Activated T-cell treated with anti-CD3 and anti-CD28 coated beads for 4 hours (primary cell): ENCODE data around the gene AKAP11.

Experiments
- DNase-seq: peaks from one replicate; pipeline ENCODE4 v3.0.0-alpha.2; 2020

Gene AKAP11

DNA sequence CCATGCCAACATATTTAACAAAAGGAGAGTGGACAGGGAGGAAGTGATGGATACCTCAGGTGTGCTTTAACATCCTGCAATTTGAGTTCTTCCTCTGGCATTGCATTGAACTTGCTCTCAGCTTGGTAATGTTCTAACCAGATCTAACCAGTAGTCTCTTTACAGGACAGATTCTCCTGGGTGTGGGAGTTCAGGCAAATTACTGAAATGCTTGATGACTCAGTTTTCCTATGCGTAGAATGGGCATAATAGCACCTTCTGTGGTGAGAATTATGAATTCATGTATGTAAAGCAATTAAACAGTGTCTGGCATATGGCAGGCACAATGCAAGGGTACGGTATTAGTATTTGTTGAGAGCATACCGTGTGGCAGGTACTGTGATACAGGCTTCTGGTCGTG, 3.6 kb downstream of the AKAP11 start:
- DNase-seq = no peak

DNA sequence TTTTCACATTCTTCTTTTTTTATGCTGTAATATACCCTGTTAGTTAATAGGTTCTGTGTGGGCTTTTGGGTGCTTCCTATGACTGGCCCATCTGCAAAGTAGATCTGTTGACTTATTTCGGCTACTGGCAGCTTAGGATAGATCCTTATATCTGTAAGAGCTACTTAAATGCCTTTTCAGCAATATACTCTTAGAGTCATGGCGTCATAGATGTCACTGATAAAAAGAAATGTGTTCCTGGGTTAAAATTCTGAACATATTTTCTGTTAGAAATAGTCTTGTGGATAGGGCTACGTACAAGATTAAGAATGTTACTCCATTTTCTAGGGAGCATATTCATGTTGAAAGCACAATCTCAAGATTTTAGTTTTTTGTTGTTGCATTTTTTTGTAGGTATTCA, 4.7 kb downstream of the AKAP11 start:
- no peak for DNase-seq

DNA sequence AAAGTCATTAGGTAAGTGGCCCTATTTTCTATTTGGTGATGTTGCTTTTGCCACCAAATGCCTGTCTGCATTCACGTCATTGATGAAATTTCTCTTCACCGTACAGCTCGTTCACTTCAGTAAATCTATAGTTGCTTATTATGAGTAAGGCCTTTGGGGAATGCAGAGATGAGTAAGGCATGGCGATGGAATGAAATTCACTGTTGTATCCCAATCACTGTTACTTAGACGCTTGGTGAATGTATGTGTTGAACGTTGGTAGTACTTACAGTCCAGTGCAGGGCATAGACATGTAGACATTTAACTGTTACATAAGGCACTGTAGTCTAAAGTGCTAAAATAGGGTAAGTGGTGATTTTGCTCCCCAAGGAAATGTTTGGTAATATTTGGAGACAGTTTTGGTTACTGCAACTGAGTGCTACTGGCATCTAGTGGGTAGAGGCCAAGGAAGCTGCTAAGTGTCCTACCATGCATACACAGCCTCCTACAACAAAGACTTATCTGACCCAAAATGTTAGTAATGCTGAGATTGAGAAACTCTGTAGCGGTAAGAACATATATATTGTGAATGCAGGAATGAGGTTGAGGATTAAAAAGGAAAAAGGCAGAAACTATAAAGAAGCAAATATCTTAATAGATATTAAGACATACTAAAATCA, 5.8 kb downstream of the AKAP11 start:
- no peak for DNase-seq

DNA sequence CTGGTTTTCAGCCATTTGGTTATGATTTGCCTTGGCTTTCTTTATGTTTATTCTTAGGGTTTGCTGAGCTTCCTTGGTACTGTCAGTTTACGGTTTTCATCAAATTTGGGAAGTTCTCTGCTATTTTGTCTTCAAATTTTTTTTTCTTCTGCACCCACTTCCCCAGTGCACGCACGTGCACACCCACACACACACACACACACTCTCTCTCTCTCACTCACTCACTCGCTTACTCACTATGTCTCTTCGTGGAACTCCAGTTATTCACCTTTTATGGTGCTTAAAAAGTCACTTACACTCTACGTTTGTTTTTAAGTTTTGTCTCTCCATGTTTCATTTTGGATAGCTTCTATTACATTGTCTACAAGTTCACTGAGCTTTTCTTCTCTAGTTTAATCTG, 7.1 kb downstream of the AKAP11 start:
- no peak for DNase-seq

DNA sequence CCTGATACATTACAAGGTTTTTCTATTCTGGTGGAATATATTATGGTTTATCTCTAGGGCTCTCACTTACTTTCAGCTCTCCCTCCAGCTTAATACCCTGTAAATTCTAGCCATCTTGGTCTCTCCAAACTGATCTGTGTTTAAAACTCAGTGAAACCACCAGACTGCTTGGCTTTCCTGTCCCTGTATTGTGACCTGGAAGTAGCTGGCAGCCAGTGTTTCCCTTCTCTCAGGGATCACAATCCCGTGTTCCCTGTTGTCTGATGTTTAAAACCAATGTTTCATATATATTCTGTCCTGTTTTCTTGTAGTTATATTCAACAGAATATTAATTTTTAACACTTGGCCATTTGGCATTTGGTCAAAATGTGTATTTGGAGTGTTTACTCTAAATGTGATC, 8.0 kb downstream of the AKAP11 start:
- DNase-seq = no peak

DNA sequence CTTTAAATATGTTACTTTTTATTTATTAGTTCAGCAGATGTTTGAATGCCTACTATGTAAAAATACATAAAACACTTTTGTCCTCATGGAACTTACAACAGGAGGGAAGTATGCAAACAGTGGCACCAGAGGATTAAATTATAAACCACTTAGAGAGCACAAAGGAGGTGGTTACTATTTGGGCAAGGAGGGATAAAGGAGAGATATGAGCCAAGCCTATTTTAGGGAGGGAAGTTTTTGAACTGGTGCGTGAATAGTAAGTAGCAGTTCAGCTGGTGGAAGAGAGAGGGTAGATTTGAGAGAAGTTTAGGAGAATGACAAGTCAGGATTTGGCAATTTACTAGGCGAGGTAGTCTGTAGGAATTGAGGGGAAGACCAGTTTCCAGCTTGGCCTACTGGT, 8.6 kb downstream of the AKAP11 start:
- DNase-seq = no peak

- DNase-seq = no peak
Observed at GRCh38 chr13:42283574-42283973, 11.6 kb downstream of the AKAP11 start.

GRCh38 chr13:42284068-42284467, 12.1 kb downstream of the AKAP11 start:
- no peak for DNase-seq

GRCh38 chr13:42298392-42298791, 26.4 kb downstream of the AKAP11 start:
- no peak for DNase-seq

DNA sequence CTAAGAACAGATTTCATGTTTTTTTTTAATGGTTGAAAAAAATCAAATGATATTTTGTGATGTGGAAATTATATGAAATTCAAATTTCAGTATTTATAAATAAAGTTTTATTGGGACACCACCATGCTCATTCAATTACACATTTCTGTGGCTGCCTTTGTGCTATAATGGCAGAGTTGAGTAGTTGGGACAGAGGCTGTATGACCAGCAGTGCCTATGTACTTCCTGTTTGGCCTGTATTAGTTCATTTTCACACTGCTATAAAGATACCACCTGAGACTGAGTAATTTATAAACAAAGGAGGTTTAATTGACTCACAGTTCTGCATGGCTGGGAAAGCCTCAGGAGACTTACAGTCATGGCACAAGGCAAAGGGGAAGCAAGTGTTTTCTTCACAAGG, 33.6 kb downstream of the AKAP11 start:
- no peak for DNase-seq

DNA sequence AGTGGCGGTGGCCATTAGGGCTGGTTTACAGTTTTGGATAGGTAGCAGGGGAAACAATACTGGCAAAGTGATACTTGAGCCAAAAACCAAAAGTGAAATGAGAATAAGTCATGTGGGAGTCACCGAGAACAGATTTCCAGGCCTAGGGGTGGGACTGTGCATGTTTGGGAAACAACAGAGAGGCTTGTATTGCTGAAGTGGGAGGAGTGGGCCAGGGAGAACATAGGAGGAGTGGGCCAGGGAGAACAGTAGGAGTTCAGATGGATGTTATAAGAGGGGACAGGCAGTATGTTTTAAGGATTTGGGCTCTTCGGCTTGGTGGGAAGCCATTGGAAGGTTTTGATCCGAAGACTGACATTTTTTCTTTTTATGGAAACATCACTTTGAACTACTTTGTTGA, 35.5 kb downstream of the AKAP11 start:
- DNase-seq = no peak

DNA sequence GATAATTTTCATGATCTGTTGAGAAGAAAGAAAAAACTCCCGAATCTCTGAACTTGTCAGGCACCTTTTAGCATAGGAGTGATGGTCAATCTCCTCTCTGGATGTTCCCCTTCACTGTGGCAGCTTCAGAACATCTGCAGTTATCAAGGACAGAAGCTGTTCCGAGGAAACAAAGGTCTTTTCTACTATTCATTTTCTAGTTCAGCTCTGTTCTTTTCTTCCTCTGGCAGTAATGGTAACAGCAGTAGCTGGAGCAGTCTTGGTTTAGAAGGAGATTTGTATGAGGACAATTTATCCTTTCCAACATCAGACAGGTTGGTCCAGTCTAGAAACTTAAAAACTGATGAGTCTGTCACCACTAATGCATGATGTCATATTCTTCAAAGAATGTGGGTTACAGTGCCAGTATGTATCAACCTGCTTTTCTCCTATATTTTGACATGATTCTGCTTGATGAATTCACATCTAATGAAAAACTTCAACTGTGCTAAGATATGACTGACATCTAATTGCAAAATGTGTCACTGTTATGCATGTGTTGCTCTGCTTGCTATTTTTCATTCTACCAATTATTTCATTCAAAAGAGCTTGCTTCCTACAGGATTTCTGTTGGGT, 41.0 kb downstream of the AKAP11 start:
- DNase-seq = no peak

GRCh38 chr13:42318570-42318969, 46.6 kb downstream of the AKAP11 start:
- no peak for DNase-seq

GRCh38 chr13:42320375-42320787, 48.4 kb downstream of the AKAP11 start:
- DNase-seq = no peak

DNA sequence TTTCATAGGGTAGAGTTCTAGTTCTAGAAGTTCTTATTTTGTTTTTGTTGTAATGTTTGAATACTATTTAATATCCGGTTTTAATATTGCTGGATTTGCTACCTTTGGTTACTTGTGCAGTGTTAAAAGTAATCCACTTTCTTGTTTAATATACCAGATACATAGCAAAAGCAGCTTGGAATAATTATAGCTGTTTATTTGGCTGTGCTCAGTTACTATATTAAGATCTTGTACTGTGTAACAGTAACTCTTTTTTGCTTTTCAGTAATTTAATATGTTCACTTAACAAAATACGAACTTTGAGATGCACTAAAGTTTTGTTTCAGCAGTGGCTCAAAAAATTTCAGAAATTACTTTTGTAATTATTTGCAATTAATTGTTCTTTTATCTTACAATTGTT, 50.9 kb downstream of the AKAP11 start:
- DNase-seq = no peak

- no peak for DNase-seq
Observed at GRCh38 chr13:42324704-42325103, 52.8 kb downstream of the AKAP11 start.

DNA sequence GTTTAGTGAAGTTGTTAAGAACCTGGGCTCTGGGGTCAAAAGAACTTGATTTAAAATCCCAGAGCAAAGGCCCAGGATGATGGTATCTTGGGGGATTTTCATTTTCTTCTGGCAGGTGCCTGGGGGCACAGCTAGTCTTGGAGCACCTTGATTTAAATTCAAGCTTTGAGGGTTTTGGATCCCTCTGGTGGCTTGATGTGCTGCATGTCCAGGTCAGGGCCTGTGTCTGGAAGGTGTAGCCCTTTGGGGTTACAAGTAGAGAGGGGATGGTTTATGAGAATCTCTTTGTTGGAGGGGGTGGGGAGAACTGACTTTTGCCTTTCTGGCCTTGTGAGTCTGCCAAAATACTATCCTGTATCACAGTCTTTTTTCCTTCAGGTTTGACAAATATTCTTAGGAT, 55.8 kb downstream of the AKAP11 start:
- DNase-seq = no peak

GRCh38 chr13:42328672-42329071, 56.7 kb downstream of the AKAP11 start:
- no peak for DNase-seq

DNA sequence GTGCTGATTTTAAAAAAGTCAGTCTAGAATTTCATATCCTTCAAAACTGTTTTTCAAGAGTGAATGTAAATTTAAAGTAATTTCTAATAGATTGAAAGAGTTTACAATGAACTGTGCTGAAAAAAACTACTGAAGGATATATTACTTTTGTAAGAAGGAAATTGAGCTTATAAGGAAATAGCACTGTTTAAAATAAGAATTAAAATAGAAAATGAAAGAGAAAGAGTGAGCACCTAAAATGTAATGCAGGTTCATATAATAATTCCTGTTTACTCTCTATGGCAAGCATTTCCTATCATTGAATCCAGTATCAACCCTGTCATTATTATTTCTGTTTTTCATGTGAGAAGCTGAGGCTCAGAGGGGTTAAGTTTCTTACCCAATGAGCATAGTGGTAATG, 57.3 kb downstream of the AKAP11 start:
- DNase-seq = no peak

GRCh38 chr13:42331009-42331408, 59.1 kb downstream of the AKAP11 start:
- no peak for DNase-seq

DNA sequence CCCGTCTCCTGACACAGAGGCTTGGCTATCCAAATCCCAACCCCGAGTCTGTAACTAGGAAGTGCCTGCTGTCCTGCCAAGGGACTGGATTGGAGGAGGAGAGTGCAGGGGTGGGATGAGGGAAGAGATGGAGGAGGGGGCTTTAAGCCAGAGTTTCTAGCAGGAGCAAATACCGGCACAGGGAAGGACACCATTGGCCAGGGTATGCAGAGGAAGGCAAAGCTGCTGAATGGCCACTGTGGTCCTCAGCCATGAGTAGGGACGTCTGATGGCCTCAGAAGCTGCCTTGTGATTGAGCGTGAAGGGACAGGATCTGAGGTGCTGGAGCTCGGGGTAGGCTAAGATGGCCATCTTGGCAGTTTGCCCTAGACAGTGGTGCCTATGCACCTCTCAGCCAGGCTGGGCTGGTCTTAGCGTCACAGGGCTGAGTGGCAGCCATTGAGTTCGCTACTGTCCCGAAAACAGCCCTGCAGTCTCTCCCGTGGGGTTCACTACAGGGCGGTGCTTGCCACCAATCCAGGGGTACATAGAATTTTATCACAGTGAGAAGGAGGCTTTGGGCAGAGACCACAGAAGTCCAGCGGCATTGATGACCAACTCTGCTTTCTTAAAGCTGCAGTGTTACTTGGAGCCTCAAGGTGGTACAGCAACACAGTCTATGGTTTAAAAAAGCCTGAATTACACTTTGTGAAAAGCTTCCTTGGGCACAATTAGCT, 61.8 kb downstream of the AKAP11 start:
- no peak for DNase-seq

- DNase-seq = no peak
Observed at GRCh38 chr13:42334329-42334706, 62.4 kb downstream of the AKAP11 start.

- no peak for DNase-seq
Observed at GRCh38 chr13:42337808-42338600, 66.1 kb downstream of the AKAP11 start.

DNA sequence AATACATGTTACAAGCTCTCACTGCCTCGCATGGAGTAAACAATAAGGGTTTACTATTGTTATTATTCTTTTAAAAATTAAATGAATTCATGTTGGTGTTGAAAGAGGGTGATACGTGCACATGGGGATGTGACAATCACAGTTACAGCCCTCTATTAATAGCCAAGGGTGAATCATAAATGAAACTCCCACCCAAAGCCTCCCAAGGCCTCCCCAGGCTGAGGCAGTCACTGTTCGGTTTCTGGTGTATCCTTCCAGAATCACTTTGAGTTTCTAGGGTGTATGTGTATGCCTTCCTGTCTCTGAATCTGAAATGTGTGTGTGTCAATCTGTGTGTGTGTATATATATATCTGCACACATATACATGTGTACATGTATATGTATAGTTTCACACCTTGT, 73.4 kb downstream of the AKAP11 start:
- no peak for DNase-seq
